Loucy (cell line): ENCODE measurements around the gene NET1.

Source experiments
- CTCF ChIP-seq: fragments of 200-600 bp; sonication (generic); conservative IDR thresholded peaks from 2 replicates; pipeline ENCODE4 v1.5.1; 2014; ENCODE audit warnings: mild to moderate bottlenecking, antibody characterized with exemption, low read length
- EZH2phosphoT487 ChIP-seq: fragments of 200-600 bp; IDR thresholded peaks from 2 replicates; pipeline ENCODE4 v1.6.1; 2018; ENCODE audit warnings: antibody characterized with exemption, mild to moderate bottlenecking, moderate library complexity, borderline replicate concordance

- TF ChIP-seq CTCF (no peak), EZH2phosphoT487 (no peak)
These were observed 31.1 kb downstream of the NET1 start for GRCh38 chr10:5443429-5443828.
